GM06990 (cell line): ENCODE data around the gene ARHGEF12.

Experiments used
- DNase-seq: peaks from one replicate; pipeline ENCODE4 v3.0.0-alpha.2; 2011; ENCODE audit not compliant: insufficient read length; ENCODE audit errors: extremely low read depth
- H3K27me3 ChIP-seq: replicated peaks from 2 replicates; pipeline ENCODE4 v1.6.0; 2011; ENCODE audit warnings: low read length; ENCODE audit not compliant: control insufficient read depth, insufficient read depth
- H3K36me3 ChIP-seq: 2 replicates; pipeline ENCODE4 v1.5.1; 2011; ENCODE audit warnings: low read length; ENCODE audit not compliant: control insufficient read depth, insufficient read depth
- H3K4me3 ChIP-seq: replicated peaks from 2 replicates; pipeline ENCODE4 v1.5.1; 2011; ENCODE audit warnings: low read depth, mild to moderate bottlenecking, control low read depth, low read length
- TF ChIP-seq, protein P1 (sequence below): IDR thresholded peaks from 2 replicates; pipeline ENCODE4 v1.5.1; 2011; ENCODE audit warnings: low read length, control low read depth, mild to moderate bottlenecking, inconsistent platforms; ENCODE audit not compliant: insufficient read depth, poor library complexity, severe bottlenecking

ARHGEF12 gene

DNA sequence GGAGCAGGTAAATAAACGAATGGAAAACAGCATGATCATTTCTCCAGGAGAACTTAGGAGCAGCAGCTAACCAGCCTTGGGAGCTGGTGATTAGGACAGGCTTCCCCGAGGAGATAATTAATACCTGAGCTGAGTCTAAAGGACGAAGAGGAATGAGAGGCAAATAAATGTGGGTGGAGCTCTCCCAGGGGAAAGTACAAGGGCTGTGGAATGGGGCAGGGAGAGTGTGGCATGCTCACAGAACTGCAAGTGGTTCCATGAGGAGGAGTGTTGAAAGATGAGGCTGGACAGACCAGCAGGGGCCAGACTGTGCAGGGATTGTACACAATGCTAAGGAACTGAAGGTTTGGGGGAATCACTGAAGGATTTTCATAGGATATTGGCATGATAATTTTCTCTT lies 25.3 kb upstream of the ARHGEF12 start:
- no peak for DNase-seq

DNA sequence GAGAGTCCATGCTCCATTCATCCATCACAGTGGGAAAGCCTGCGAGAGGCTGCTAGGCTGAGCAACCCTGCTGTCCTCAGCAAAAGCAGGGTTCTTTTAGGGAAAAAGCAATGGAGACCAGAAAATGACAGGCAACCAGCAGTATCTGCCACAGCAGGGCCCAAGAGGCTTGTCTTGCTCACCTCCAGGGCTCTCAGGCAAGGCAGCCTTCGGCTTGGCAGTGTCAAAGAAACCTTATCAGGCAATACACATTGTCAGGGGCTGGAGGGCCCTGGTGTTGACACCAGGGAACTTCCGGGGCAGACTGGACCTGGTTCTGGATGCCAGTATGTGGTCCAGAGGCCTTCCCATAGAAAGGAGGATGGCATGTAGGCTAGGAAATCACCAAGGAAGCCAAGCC lies 21.4 kb upstream of the ARHGEF12 start:
- Histone ChIP-seq H3K27me3 (no peaks in the 10 kb centered on the region; the same call in 1 of the 2 replicates), H3K4me3 (no peak overlapping the region), H3K36me3 (no peaks in the 10 kb centered on the region)
- TF ChIP-seq, protein P1, sequence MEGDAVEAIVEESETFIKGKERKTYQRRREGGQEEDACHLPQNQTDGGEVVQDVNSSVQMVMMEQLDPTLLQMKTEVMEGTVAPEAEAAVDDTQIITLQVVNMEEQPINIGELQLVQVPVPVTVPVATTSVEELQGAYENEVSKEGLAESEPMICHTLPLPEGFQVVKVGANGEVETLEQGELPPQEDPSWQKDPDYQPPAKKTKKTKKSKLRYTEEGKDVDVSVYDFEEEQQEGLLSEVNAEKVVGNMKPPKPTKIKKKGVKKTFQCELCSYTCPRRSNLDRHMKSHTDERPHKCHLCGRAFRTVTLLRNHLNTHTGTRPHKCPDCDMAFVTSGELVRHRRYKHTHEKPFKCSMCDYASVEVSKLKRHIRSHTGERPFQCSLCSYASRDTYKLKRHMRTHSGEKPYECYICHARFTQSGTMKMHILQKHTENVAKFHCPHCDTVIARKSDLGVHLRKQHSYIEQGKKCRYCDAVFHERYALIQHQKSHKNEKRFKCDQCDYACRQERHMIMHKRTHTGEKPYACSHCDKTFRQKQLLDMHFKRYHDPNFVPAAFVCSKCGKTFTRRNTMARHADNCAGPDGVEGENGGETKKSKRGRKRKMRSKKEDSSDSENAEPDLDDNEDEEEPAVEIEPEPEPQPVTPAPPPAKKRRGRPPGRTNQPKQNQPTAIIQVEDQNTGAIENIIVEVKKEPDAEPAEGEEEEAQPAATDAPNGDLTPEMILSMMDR: no peak
- no peak for DNase-seq

More for the DNA sequence above, 25.3 kb upstream of the ARHGEF12 start:
- TF ChIP-seq, protein P1: no peak
- no peaks in the 10 kb centered on the region for H3K36me3 ChIP-seq
- no peak overlapping the region for H3K4me3 ChIP-seq
- H3K27me3 ChIP-seq: no peaks in the 10 kb centered on the region; the same call in 1 of the 2 replicates

DNA sequence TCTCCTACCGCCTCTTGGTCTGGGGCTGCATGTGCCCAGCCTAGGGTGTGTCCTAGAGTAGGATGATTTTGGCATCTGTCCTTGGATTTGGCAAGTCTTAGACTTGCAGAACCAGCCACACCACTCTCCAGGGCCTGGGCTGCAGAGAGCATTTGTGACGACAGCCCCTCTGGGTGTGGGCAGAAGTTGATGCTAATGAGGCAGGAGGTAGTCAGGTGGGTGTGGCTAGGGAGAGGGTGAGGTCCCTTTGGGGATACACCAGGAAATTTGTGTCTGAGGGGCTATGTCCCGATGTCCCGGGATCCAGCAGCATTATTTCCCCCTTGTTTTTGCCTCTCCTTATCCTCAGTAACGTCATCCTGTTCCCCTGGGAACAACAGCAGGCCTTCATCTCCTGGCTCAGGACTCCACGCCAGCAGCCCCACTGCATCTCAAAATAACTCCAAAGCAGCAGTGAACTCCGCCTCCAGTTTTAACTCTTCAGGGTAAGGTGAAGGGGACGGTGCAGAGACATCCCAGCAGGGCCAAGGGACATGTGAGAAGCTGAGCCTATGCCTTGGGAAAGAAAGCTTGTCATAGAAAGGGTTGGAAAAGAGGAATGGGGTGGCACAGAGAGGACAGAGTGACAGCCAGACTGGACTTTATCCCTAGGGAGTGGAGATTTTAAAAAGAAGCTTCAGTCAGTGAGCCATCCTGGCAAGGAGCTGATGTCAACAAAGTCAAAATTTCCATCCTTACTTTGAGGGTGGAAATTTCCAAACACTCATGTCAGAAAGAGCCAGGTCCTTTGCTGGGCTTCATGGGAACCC lies 19.1 kb upstream of the ARHGEF12 start:
- no peak for DNase-seq
- TF ChIP-seq, protein P1: no peak
- Histone ChIP-seq H3K27me3 (no peaks in the 10 kb centered on the region), H3K4me3 (no peak overlapping the region), H3K36me3 (no peaks in the 10 kb centered on the region)

DNA sequence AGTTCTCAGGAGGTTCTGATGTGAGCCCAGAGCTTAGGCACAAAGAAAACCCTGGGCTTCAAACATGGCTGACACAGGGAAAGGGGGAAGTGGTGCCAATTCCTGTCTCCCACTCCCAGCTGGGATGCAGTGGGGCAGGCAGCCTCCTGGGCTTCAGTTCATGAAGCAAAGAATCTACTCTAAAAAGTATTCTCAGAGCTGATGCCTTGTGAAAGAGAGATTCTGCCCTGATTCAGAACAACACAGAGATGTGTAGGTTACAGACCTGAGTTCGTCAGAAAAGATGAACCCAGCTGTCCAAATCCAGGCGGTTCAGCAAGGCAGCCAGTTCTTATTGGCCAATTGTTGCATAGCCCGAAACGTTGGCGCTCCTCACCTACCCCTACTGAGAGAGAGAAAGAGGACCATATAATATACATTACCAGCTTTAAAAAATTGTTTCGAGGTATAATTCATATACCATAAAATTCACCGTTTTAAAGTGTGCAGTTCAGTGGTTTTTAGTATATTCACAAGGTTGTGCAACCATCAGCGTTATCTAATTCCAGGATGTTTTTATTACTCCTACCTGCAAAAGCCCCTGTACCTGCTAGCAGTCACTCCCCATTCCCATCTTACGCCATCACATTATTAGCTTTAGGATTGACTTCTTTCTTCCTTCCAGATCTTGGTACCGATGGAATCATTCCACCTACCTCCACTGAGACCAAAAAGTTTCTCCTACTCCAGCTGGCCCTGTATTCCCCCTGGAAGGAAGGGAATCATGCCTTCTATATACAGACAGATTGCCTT lies 18.3 kb upstream of the ARHGEF12 start:
- no peaks in the 10 kb centered on the region for H3K36me3 ChIP-seq
- TF ChIP-seq, protein P1: no peak
- no peak for DNase-seq
- no peak overlapping the region for H3K4me3 ChIP-seq
- no peaks in the 10 kb centered on the region for H3K27me3 ChIP-seq

DNA sequence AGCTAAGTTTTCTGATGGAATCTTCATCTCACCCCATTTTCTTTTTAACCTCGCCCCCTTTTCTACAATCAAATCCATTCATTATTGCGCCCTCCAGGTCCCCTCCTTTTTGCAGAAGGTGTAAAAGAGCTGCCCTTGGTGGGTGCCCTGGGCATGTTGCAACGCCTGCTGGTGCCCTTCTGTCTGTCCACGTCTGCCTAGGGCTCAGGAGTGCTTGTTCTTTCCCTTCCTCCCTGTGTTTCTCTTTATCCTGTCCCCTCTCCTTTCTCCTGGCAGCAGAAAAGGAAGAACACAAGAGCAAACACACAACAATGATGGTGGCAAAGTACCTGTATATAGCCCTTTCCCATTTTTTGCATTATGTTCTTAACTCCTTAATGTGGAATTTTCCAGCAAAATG lies 17.3 kb upstream of the ARHGEF12 start:
- TF ChIP-seq, protein P1: no peak

More for the DNA sequence above, 17.3 kb upstream of the ARHGEF12 start:
- Histone ChIP-seq H3K4me3 (no peak overlapping the region), H3K36me3 (no peaks in the 10 kb centered on the region), H3K27me3 (no peaks in the 10 kb centered on the region)
- DNase-seq: no peak
